ENCODE results near the gene SPAG16.

The SPAG16 gene

DNA sequence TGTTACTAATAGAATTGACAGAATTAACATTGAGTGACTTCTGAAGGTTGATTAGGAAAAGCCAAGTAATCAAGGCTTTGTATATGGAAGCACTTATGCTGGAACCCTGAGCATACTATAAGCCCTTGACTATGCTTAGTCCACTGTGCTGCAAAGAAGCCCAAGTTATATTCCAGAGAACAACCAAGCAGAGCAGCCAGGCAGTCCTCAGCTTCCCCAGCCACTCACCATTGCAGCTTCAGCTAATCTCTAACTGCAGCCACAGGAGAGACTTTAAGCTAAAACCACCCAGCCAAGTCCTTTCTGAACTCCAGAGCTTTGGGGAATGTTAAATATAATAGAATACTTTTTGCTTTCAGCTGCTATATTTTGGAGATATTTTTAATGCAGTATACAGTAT, 962.2 kb downstream of the SPAG16 start:
- TF ChIP-seq, protein P1, sequence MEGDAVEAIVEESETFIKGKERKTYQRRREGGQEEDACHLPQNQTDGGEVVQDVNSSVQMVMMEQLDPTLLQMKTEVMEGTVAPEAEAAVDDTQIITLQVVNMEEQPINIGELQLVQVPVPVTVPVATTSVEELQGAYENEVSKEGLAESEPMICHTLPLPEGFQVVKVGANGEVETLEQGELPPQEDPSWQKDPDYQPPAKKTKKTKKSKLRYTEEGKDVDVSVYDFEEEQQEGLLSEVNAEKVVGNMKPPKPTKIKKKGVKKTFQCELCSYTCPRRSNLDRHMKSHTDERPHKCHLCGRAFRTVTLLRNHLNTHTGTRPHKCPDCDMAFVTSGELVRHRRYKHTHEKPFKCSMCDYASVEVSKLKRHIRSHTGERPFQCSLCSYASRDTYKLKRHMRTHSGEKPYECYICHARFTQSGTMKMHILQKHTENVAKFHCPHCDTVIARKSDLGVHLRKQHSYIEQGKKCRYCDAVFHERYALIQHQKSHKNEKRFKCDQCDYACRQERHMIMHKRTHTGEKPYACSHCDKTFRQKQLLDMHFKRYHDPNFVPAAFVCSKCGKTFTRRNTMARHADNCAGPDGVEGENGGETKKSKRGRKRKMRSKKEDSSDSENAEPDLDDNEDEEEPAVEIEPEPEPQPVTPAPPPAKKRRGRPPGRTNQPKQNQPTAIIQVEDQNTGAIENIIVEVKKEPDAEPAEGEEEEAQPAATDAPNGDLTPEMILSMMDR (IDR thresholded peaks at IDR 0.05; ENCODE audit: unreplicated experiment in 3 of 3): no peak
- no peak overlapping the region for H3K4me3 Mint-ChIP-seq
- H3K27ac Mint-ChIP-seq: no peak overlapping the region
- no peaks in the 10 kb centered on the region for H3K27me3 Mint-ChIP-seq (ENCODE audit: low read depth)
- H3K4me1 Mint-ChIP-seq: peaks cover 7% of the 10 kb centered on the region
- no peaks in the 10 kb centered on the region for H3K9me3 Mint-ChIP-seq
- no peaks in the 10 kb centered on the region for H3K36me3 Mint-ChIP-seq (ENCODE audit: low read depth)

DNA sequence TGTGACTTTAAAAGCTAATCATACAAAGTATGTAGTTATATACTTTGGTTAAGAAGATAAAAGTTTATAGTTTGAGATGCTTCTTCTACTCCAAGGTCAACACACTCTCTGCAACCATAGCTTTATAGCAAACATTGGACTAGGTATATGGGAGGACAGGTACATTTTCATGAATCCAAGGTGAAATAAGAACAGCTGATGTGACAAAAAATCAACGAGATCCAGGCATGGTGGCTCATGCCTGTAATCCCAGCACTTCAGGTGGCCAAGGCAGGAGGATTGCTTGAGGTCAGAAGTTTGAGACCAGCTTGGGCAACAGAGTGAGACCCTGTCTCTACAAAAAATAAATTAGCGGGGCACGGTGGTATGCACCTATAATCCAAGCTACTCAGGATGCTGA, 963.3 kb downstream of the SPAG16 start:
- Mint-ChIP-seq H3K27me3 (ENCODE audit: low read depth) (no peaks in the 10 kb centered on the region), H3K9me3 (no peaks in the 10 kb centered on the region), H3K36me3 (ENCODE audit: low read depth) (no peaks in the 10 kb centered on the region), H3K4me3 (no peak overlapping the region), H3K4me1 (peaks cover 7% of the 10 kb centered on the region), H3K27ac (no peak overlapping the region)
- TF ChIP-seq, protein P1 (IDR thresholded peaks at IDR 0.05; ENCODE audit: unreplicated experiment in 3 of 3): no peak

DNA sequence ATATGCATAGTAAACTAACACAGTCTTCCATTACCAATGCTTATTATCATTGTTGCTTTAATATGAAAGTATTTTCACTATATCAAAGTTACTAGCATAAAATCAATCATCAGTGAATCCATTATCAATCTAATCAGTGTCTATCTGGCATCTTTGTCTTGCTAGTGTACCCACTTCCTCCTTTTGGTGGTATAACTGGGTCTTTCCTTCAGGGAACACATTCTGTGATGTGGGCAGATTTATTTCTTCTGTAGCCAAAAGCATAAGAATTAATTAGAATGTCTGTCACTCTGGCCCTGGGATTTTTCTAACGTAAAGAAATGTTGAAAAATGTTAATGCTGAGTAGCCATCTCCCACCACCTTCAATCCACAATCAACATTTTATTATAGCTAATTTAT, 970.8 kb downstream of the SPAG16 start:
- Mint-ChIP-seq H3K9me3 (no peaks in the 10 kb centered on the region), H3K36me3 (ENCODE audit: low read depth) (no peaks in the 10 kb centered on the region), H3K4me1 (no peaks in the 10 kb centered on the region), H3K27me3 (ENCODE audit: low read depth) (no peaks in the 10 kb centered on the region), H3K4me3 (no peak overlapping the region), H3K27ac (no peak overlapping the region)
- TF ChIP-seq, protein P1 (IDR thresholded peaks at IDR 0.05; ENCODE audit: unreplicated experiment in 3 of 3): no peak

DNA sequence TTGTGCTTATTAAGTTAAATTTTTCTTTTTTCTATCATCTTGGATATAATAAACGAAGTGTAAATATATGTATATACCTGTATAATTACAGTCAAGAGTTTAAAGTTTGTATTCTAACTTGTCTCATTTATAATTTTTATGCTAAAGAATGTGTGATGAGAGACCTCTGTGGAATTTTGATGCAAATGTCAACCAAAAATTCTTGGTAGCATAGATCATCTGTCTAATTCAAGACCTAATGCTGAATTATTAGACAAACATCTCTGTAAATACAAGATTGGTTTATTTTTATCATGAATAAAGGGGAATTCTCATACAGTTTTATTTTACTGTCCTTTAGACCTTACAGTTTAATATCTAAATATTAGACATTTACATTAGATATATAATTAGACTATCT, 977.4 kb downstream of the SPAG16 start:
- Mint-ChIP-seq H3K27me3 (ENCODE audit: low read depth) (no peaks in the 10 kb centered on the region), H3K4me1 (no peaks in the 10 kb centered on the region), H3K27ac (no peak overlapping the region), H3K36me3 (ENCODE audit: low read depth) (no peaks in the 10 kb centered on the region), H3K9me3 (no peaks in the 10 kb centered on the region), H3K4me3 (no peak overlapping the region)
- TF ChIP-seq, protein P1 (IDR thresholded peaks at IDR 0.05; ENCODE audit: unreplicated experiment in 3 of 3): no peak

DNA sequence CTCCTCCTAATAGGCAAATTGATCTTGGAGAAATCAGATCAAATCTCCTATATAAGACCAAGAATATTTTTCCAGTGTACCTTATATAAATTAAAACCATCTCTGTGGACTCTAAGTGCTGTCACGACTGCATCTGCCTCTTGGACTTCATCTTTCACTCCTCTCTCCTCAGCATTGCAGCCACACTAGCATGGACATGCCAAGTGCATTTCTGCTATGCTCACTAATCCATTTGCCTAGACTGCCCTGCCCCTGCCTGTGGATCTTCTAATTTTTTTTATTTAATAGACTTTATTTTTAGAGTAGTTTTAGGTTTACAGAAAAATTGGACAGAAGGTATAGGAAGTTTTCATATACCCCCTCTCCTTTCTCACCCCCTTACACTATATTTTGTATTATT, 979.9 kb downstream of the SPAG16 start:
- Mint-ChIP-seq H3K4me1 (no peaks in the 10 kb centered on the region), H3K9me3 (no peaks in the 10 kb centered on the region), H3K27ac (no peak overlapping the region), H3K36me3 (ENCODE audit: low read depth) (no peaks in the 10 kb centered on the region), H3K27me3 (ENCODE audit: low read depth) (no peaks in the 10 kb centered on the region), H3K4me3 (no peak overlapping the region)
- TF ChIP-seq, protein P1 (IDR thresholded peaks at IDR 0.05; ENCODE audit: unreplicated experiment in 3 of 3): no peak

DNA sequence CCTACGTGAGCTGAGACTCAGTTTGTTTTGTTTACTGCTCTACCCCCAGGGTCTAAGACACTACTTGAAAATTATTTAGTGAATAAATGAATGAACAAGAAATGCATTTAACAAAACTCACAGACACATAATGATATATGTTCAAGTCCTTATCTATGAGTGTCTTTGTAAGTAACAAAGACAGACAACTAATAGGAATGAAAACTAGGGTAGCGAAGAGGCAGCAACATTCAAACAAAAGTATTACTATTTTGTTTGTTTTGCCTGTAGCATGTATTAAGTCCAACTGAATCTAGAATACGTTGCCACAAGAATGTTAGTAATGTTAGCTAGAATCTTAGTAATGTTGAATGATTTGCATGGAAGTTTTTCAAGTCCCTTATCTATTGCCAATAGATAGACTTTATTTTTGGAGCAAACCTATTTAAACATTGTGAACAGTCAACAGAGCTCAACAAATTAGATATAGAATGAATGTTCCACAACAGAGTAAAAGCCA, 981.8 kb downstream of the SPAG16 start:
- Mint-ChIP-seq H3K4me3 (no peak overlapping the region), H3K9me3 (no peaks in the 10 kb centered on the region), H3K27me3 (ENCODE audit: low read depth) (no peaks in the 10 kb centered on the region), H3K36me3 (ENCODE audit: low read depth) (no peaks in the 10 kb centered on the region), H3K4me1 (no peaks in the 10 kb centered on the region), H3K27ac (no peak overlapping the region)
- TF ChIP-seq, protein P1 (IDR thresholded peaks at IDR 0.05; ENCODE audit: unreplicated experiment in 3 of 3): no peak
